HG02970 (cell line): ENCODE measurements around the gene ALAD.
"Not testable (repeated sequence)": the region's sequence is repeated elsewhere in the genome, so short reads cannot be mapped to it uniquely, and the experiment has no call there.

Experiments
- ATAC-seq: cut with Tn5 transposase; IDR thresholded peaks from one replicate; pipeline ENCODE4 v1.9.1; 2021; ENCODE audit warnings: mild to moderate bottlenecking, moderate library complexity, moderate number of reproducible peaks; ENCODE audit not compliant: unreplicated experiment, low FRiP score

The ALAD gene

GRCh38 chr9:113399646-113400200 is 1.4 kb downstream of the ALAD start:
- no peak for ATAC-seq

GRCh38 chr9:113398796-113399195 is 2.3 kb downstream of the ALAD start:
- ATAC-seq: no peak

DNA sequence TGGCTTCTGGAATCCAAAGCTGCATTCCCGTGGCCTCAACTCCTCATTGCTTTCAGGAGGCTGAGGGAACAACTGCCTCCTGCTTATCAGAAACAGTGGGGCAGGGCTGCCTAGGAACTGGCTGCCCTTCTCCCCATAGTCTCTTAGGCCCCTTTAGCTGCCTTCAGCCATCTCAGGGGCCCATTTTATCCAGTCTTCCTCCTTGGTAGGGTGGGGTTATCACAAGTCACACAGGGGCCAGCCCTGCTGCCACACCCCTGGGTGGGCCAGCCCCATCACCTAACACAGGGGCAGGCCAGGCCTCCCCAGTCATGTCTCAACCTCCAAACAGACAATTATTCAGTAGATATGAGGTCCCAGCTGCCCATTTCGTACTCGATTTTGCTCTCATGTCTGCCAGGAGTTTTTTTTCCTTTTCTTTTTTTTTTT is 3.9 kb downstream of the ALAD start:
- ATAC-seq: no peak

DNA sequence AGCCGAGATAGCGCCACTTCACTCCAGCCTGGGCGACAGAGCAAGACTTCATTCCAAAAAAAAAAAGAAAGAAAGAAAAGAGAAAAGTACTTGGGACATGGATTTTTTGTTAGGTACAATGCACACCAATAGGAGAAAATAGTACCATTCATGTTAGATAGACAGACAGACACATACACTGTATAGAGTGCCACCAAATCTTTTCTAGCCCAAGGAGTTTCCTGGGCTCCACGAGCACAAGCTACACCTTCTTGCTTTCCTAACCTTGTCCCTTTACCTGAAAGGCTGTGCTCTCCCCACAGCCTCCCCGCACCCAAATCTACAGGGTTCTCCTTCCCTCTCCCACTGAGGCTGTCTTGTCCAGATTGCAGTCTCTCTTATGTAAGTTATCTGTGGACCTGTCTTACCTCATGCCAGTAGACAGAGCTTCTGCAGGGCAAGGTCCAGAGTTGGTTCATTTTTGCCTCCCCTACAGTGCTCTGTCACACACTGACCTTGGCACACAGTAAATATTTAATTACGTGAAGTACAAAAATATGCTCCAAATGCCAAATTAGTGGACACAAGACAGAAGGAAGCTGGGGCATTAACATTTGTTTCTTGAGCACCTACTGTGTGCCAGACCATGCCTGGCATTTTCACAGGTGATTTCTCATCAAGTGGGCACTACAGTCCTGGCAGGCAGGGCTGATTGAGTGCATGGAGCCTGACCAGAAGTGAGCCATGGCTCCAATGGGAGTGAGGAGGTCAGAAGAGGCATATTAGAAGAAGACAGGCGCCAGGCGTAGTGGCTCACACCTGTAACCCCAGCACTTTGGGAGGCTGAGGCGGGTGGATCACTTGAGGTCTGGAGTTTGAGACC is 5.9 kb downstream of the ALAD start:
- ATAC-seq: no peak

- ATAC-seq: no peak
These were observed 7.8 kb downstream of the ALAD start for GRCh38 chr9:113393281-113393680.

GRCh38 chr9:113391917-113392316 is 9.2 kb downstream of the ALAD start:
- no peak for ATAC-seq

DNA sequence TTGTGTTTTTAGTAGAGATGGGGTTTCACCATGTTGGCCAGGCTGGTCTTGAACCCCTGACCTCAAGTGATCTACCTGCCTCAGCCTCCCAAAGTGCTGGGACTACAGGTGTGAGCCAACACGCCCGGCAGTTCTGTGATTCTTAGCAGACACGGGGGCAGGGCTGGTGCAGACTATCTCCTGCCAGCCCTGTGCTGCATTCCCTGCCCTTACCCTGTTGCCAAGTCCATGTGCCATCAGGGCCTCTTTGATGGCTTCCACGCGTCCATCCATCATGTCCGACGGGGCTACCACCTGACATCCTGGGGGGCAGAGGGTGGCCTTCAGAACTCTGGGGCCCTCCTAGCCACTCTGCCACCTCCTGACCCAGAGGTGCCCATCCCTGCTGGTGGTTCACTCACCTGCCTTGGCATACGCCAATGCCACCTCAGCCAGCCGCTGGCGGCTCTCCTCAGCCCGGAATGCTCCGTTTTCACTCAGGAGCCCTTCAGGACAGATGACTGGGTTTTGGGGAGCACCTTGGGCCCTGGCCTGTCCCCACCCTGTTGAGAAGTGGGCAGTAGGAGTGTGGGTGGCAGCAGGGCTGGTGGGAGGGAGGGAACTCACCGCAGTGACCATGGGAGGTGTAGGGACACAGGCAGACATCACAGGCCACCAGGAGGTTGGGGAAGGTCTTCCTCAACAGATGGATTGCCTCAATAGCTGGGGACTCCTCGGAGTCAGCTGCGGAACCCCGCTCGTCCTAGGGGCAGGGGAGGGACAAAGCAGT is 10.7 kb downstream of the ALAD start:
- ATAC-seq: no peak

DNA sequence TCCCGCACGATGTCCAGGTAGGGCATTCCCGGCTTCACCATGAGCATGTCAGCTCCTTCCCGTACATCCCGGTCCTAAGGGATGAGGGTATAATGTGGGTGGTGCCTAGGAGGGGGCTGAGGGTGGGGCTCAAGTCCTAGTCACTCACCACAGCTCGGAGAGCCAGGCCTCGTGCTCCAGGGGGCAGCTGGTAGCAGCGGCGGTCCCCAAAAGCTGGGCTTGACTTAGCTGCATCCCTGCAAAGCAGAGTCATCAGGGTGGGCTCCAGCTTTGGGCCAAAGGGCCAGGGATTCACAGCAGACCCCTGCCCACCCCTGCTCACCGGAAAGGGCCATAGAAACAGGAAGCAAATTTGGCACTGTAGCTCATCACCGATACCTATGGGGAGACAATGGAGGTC is 11.6 kb downstream of the ALAD start:
- ATAC-seq: no peak

DNA sequence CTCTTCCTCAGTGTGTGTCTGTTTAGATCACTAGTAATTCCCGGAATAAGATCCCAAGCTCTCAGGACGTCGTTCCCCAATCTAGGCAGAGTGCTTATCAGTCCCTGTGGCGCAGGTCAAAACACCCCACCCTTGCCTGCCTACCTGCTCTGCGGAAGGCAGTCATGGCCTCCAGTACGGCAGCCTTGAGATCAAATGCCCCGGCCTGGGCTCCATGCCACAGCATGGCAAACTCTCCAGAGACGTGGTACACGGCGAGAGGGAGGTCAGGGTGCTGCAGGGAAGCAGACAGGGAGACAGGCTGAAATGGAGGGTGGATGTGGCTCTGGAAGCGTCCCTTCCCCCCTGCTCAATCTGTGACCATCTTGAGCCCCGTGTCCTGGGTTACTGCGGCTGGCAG is 12.3 kb downstream of the ALAD start:
- no peak for ATAC-seq

- ATAC-seq: no peak
These were observed 13.4 kb downstream of the ALAD start for GRCh38 chr9:113387560-113388230.

- no peak for ATAC-seq
These were observed 14.3 kb downstream of the ALAD start for GRCh38 chr9:113386571-113387393.

- no peak for ATAC-seq
These were observed 19.1 kb downstream of the ALAD start for GRCh38 chr9:113381909-113382411.

GRCh38 chr9:113381441-113381840 is 19.6 kb downstream of the ALAD start:
- ATAC-seq: not testable (repeated sequence)

DNA sequence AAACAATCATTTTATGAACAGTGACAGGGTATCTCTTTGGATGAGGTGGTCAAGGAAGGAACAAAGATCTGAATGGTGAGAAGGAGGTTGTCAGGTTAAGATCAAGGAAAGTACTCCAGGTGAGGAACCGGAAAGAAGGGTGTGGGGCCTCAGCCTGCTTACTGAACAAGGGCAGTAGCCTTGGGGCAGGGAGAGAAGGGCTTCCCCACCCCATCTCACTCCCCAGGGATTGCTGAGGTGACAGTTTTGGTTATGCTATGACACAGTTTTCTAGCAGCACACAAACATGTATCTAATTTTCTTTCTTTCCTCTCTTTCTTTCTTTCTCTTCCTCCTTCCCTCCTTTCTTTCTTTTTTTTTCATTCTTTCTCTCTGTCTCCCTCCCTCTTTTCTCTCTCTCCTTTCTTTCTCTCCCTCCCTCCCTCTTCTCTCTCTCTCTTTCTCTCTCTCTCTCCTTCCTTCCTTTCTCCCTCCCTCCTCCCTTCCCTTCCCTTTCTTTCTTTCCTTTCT is 20.2 kb downstream of the ALAD start:
- ATAC-seq: no peak

DNA sequence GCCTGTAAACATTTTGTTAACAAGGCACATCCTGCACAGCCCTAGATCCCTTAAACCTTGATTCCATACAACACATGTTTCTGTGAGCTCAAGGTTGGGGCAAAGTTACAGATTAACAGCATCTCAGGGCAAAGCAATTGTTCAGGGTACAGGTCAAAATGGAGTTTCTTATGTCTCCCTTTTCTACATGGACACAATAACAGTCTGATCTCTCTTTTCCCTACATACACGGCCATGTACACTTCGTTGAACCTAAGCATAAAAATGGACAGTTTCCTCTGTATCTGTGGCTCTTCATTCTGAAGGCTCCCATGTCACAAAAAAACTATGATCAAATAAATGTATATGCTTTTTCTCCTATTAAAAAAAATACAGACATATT is 21.3 kb downstream of the ALAD start:
- not testable (repeated sequence) for ATAC-seq

DNA sequence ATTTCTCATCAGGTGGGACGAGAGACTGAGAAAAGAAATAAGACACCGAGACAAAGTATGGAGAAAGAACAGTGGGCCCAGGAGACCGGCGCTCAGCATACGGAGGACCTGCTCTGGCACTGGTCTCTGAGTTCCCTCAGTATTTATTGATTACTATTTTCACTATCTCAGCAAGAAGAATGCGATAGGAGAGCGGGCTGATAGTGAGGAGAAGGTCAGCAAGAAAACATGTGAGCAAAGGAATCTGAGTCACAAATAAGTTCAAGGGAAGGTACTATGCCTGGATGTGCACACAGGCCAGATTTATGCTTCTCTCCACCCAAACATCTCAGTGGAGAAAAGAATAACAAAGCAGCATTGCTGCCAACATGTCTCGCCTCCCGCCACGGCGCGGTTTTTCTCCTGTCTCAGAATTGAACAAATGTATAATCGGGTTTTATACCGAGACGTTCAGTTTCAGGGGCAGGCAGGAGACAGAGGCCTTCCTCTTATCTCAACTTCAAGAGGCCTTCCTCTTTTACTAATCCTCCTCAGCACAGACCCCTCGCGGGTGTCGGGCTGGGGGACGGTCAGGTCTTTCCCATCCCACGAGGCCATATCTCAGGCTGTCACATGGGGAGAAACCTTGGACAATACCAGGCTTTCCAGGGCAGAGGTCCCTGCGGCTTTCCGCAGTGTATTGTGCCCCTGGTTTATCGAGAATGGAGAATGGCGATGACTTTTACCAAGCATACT is 21.8 kb downstream of the ALAD start:
- ATAC-seq: not testable (repeated sequence)

- peak; percentile 65 for ATAC-seq
These were observed 24.2 kb downstream of the ALAD start, which contains the start of gene HDHD3 for GRCh38 chr9:113376634-113377567. HDHD3 (minus strand) TSS chr9:113376986; CDS start chr9:113374354, 2,632 bp downstream.
